K562 (cell line): Measurements from ENCODE around the gene PAK1IP1. TPM values are rescaled to one million over a fixed set of nuclear protein-coding genes. Genes with fewer than 3 reads are reported as not detected.

Source experiments
- BACH1 ChIP-seq: fragments of 200-800 bp; sonication (Bioruptor generic); IDR thresholded peaks from 2 replicates; pipeline ENCODE4 v1.6.1; 2016; ENCODE audit warnings: missing genetic modification characterization, missing compliant biosample characterization
- GATA2 ChIP-seq: sonication (generic); formaldehyde crosslinking; IDR thresholded peaks from 2 replicates; pipeline ENCODE4 v1.4.0; 2020; ENCODE audit warnings: mild to moderate bottlenecking, missing genetic modification reagents
- GATAD2B ChIP-seq: fragments of 450-650 bp; IDR thresholded peaks from 2 replicates; pipeline ENCODE4 v1.6.1; 2017; ENCODE audit warnings: mild to moderate bottlenecking, borderline replicate concordance
- MYC ChIP-seq, 2 experiments: fragments of 250-450 bp in 1 of 2; sonication (Bioruptor Pico) in 1 of 2; IDR thresholded peaks; 2 replicates each; pipeline versions ENCODE4 v1.5.1 to v1.6.1; 2012 to 2021; ENCODE audit warnings: low read depth in 2 of 2, borderline replicate concordance in 1 of 2, improper control_type of control experiment in 1 of 2, low read length in 1 of 2, mild to moderate bottlenecking in 1 of 2, moderate library complexity in 1 of 2
- NCOR1 ChIP-seq: fragments of 450-650 bp; IDR thresholded peaks from 2 replicates; pipeline ENCODE4 v1.6.1; 2016; ENCODE audit warnings: mild to moderate bottlenecking, moderate library complexity
- NFATC3 ChIP-seq: fragments of 450-650 bp; IDR thresholded peaks from 2 replicates; pipeline ENCODE4 v1.6.1; 2017; ENCODE audit warnings: mild to moderate bottlenecking
- ZNF589 ChIP-seq: fragments of 200-800 bp; sonication (Bioruptor generic); IDR thresholded peaks from 2 replicates; pipeline ENCODE4 v1.6.1; 2016; ENCODE audit warnings: low read depth, missing genetic modification characterization, missing compliant biosample characterization
- polyA plus RNA-seq, 8 experiments: library from polyadenylated mRNA; depleted of rRNA in 4 of 8; stranded (reverse) in 5 of 8; unstranded in 3 of 8; fragments of >200 nt; fragmentation: Nextera tagmentation in 2 of 8; fragmentation: Illumina TruSeq in 1 of 8; extraction: Ambion mirVana in 2 of 8; extraction: Trizol in 1 of 8; gene quantifications; 2 replicates each; pipeline versions ENCODE4 v1.2.1 to v1.2.3, GENCODE V29; 2011 to 2014; ENCODE audit warnings: inconsistent platforms in 1 of 8, missing spikeins in 1 of 8
- total RNA-seq, 7 experiments: library from RNA; depleted of rRNA in 6 of 7; stranded (reverse); fragments of >200 nt in 6 of 7; fragmentation: Illumina TruSeq in 2 of 7; extraction: Trizol in 2 of 7; gene quantifications; 2 replicates each; pipeline versions ENCODE4 v1.2.1 to v1.2.3, GENCODE V29; 2011 to 2021; ENCODE audit warnings: low replicate concordance in 1 of 7
- TF ChIP-seq, protein P1 (sequence below): fragments of 450-650 bp; formaldehyde crosslinking; IDR thresholded peaks from 2 replicates; pipeline ENCODE4 v1.4.0; 2020; ENCODE audit warnings: mild to moderate bottlenecking, moderate library complexity
- TF ChIP-seq, protein P2 (sequence below): conservative IDR thresholded peaks from 2 replicates; pipeline ENCODE4 v1.6.1; 2011; ENCODE audit warnings: low read depth, mild to moderate bottlenecking, low read length; ENCODE audit not compliant: control insufficient read depth
- TF ChIP-seq, protein P3 (sequence below): sonication (generic); formaldehyde crosslinking; IDR thresholded peaks from 2 replicates; pipeline ENCODE4 v1.8.0; 2022; ENCODE audit warnings: mild to moderate bottlenecking, missing genetic modification reagents, borderline replicate concordance
- TF ChIP-seq, protein P4 (sequence below): sonication (generic); formaldehyde crosslinking; IDR thresholded peaks from 2 replicates; pipeline ENCODE4 v1.4.0; 2020; ENCODE audit warnings: mild to moderate bottlenecking, missing genetic modification reagents
- TF ChIP-seq, protein P5 (sequence below), 2 experiments: fragments of 450-650 bp; IDR thresholded peaks; 2 replicates each; pipeline ENCODE4 v1.6.1; 2016
- TF ChIP-seq, protein P6 (sequence below): fragments of 250-450 bp; sonication (Bioruptor Pico); IDR thresholded peaks from 2 replicates; pipeline ENCODE4 v1.4.0; 2020; ENCODE audit warnings: mild to moderate bottlenecking, moderate library complexity

Gene PAK1IP1
- total and polyA plus RNA-seq, 9 of the 15 experiments (the other 6 are each of a cell fraction or from before 2014, with no cell fraction given) = 50.0 to 200 (median 87.0) TPM

DNA sequence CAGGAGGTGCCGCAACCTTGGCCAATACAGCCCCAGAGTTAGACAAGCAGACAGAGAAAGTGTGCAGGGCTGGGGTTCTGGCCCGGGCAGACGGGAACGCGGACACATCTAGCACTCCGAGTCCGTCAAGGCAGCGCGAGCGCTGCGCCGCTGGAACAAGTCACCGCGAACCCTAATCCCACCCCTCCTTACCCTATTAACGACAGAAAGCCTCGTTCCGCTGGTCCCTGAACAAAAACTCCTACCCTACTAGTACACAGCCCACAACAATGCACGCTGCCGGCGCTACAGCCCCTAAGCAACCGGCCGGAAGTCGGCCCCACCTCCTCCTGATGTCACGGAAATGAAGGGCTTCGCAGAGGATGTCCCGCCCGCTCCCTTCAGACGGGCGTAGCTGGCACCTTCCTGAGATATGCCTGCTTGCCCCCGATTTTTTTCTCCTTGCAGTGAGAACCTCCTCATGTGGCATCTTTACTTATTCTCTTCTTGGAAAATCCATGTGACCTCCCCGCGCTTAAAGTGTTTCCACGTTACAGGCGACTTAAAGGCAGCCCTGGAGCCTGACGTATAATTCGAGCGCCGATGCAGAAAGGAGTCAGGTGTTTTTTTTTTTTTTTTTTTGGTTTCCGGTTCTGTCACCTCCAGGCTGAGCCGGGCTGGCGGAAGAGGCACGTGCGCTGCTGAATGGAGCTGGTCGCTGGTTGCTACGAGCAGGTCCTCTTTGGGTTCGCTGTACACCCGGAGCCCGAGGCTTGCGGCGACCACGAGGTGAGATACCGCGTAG lies at the start of gene PAK1IP1, which contains the start of gene C6orf52 (continued):
- TF ChIP-seq, protein P1, sequence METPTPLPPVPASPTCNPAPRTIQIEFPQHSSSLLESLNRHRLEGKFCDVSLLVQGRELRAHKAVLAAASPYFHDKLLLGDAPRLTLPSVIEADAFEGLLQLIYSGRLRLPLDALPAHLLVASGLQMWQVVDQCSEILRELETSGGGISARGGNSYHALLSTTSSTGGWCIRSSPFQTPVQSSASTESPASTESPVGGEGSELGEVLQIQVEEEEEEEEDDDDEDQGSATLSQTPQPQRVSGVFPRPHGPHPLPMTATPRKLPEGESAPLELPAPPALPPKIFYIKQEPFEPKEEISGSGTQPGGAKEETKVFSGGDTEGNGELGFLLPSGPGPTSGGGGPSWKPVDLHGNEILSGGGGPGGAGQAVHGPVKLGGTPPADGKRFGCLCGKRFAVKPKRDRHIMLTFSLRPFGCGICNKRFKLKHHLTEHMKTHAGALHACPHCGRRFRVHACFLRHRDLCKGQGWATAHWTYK (CRISPR knock-in tag) = no peak; the same call in 1 of the 2 replicates
- peak; percentile 99 for TF ChIP-seq MYC (IDR thresholded peaks at IDR 0.05; ENCODE audit: low read depth, low read length)
- peak; percentile 71; the same call in 1 of the 2 replicates for TF ChIP-seq MYC (CRISPR knock-in tag; IDR thresholded peaks at IDR 0.05; ENCODE audit: borderline replicate concordance, low read depth)
- peak; percentile 54; the same call in 1 of the 2 replicates for TF ChIP-seq ZNF589 (CRISPR knock-in tag)
- TF ChIP-seq, protein P2, sequence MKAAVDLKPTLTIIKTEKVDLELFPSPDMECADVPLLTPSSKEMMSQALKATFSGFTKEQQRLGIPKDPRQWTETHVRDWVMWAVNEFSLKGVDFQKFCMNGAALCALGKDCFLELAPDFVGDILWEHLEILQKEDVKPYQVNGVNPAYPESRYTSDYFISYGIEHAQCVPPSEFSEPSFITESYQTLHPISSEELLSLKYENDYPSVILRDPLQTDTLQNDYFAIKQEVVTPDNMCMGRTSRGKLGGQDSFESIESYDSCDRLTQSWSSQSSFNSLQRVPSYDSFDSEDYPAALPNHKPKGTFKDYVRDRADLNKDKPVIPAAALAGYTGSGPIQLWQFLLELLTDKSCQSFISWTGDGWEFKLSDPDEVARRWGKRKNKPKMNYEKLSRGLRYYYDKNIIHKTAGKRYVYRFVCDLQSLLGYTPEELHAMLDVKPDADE = peak; percentile 45
- TF ChIP-seq, protein P3, sequence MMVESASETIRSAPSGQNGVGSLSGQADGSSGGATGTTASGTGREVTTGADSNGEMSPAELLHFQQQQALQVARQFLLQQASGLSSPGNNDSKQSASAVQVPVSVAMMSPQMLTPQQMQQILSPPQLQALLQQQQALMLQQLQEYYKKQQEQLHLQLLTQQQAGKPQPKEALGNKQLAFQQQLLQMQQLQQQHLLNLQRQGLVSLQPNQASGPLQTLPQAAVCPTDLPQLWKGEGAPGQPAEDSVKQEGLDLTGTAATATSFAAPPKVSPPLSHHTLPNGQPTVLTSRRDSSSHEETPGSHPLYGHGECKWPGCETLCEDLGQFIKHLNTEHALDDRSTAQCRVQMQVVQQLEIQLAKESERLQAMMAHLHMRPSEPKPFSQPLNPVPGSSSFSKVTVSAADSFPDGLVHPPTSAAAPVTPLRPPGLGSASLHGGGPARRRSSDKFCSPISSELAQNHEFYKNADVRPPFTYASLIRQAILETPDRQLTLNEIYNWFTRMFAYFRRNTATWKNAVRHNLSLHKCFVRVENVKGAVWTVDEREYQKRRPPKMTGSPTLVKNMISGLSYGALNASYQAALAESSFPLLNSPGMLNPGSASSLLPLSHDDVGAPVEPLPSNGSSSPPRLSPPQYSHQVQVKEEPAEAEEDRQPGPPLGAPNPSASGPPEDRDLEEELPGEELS (CRISPR knock-in tag) = 0 out of 2 replicates have a peak, but pooled peaks have one; percentile 78
- TF ChIP-seq, protein P4, sequence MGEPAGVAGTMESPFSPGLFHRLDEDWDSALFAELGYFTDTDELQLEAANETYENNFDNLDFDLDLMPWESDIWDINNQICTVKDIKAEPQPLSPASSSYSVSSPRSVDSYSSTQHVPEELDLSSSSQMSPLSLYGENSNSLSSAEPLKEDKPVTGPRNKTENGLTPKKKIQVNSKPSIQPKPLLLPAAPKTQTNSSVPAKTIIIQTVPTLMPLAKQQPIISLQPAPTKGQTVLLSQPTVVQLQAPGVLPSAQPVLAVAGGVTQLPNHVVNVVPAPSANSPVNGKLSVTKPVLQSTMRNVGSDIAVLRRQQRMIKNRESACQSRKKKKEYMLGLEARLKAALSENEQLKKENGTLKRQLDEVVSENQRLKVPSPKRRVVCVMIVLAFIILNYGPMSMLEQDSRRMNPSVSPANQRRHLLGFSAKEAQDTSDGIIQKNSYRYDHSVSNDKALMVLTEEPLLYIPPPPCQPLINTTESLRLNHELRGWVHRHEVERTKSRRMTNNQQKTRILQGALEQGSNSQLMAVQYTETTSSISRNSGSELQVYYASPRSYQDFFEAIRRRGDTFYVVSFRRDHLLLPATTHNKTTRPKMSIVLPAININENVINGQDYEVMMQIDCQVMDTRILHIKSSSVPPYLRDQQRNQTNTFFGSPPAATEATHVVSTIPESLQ (CRISPR knock-in tag) = peak; percentile 94
- TF ChIP-seq BACH1 = peak; percentile 99
- peak; percentile 78; the same call in 1 of the 2 replicates for TF ChIP-seq NFATC3
- TF ChIP-seq, protein P5, sequence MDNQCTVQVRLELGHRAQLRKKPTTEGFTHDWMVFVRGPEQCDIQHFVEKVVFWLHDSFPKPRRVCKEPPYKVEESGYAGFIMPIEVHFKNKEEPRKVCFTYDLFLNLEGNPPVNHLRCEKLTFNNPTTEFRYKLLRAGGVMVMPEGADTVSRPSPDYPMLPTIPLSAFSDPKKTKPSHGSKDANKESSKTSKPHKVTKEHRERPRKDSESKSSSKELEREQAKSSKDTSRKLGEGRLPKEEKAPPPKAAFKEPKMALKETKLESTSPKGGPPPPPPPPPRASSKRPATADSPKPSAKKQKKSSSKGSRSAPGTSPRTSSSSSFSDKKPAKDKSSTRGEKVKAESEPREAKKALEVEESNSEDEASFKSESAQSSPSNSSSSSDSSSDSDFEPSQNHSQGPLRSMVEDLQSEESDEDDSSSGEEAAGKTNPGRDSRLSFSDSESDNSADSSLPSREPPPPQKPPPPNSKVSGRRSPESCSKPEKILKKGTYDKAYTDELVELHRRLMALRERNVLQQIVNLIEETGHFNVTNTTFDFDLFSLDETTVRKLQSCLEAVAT (IDR thresholded peaks at IDR 0.05) = peak; percentile 58 to 73
- peak; percentile 58 for TF ChIP-seq NCOR1
- TF ChIP-seq GATA2 = no peak
- TF ChIP-seq, protein P6, sequence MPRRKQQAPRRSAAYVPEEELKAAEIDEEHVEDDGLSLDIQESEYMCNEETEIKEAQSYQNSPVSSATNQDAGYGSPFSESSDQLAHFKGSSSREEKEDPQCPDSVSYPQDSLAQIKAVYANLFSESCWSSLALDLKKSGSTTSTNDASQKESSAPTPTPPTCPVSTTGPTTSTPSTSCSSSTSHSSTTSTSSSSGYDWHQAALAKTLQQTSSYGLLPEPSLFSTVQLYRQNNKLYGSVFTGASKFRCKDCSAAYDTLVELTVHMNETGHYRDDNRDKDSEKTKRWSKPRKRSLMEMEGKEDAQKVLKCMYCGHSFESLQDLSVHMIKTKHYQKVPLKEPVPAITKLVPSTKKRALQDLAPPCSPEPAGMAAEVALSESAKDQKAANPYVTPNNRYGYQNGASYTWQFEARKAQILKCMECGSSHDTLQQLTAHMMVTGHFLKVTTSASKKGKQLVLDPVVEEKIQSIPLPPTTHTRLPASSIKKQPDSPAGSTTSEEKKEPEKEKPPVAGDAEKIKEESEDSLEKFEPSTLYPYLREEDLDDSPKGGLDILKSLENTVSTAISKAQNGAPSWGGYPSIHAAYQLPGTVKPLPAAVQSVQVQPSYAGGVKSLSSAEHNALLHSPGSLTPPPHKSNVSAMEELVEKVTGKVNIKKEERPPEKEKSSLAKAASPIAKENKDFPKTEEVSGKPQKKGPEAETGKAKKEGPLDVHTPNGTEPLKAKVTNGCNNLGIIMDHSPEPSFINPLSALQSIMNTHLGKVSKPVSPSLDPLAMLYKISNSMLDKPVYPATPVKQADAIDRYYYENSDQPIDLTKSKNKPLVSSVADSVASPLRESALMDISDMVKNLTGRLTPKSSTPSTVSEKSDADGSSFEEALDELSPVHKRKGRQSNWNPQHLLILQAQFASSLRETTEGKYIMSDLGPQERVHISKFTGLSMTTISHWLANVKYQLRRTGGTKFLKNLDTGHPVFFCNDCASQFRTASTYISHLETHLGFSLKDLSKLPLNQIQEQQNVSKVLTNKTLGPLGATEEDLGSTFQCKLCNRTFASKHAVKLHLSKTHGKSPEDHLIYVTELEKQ (CRISPR knock-in tag) = no peak
- TF ChIP-seq GATAD2B = peak; percentile 51; the same call in 1 of the 2 replicates
